ENCODE results near the gene ATP11A.

GRCh38 chr13:112838842-112839117, 148.9 kb downstream of the ATP11A start:
- TF ChIP-seq CTCF (IDR thresholded peaks at IDR 0.05) (no peak), POLR2A (IDR thresholded peaks at IDR 0.05) (no peak)
